GM12878 (cell line): ENCODE data around the gene OSM. TPM values are rescaled to one million over a fixed set of nuclear protein-coding genes. Genes with fewer than 3 reads are reported as not detected.
A peak's percentile ranks its signal among the peaks of the same experiment; 100 is the strongest.

Experiments used
- BHLHE40 ChIP-seq, 2 experiments: fragments of 450-650 bp in 1 of 2; IDR thresholded peaks; 2 replicates each; pipeline ENCODE4 v1.6.1; 2011 to 2017; ENCODE audit warnings: low read depth in 2 of 2, borderline replicate concordance in 1 of 2, improper control_type of control experiment in 1 of 2, low read length in 1 of 2, mild to moderate bottlenecking in 1 of 2
- CEBPZ ChIP-seq: fragments of 150-350 bp; IDR thresholded peaks from 2 replicates; pipeline ENCODE4 v1.6.1; 2016; ENCODE audit warnings: low read depth, low read length
- CREM ChIP-seq: IDR thresholded peaks from 2 replicates; pipeline ENCODE4 v1.6.1; 2014; ENCODE audit warnings: antibody characterized with exemption, low read depth
- EGR1 ChIP-seq, 2 experiments: IDR thresholded peaks; 1 replicate in 1 of 2; 2 replicates in 1 of 2; pipeline ENCODE4 v1.6.1; 2011 to 2012; ENCODE audit warnings: low read depth in 2 of 2, low read length in 2 of 2, borderline replicate concordance in 1 of 2, mild to moderate bottlenecking in 1 of 2, moderate library complexity in 1 of 2
- JUND ChIP-seq: IDR thresholded peaks from 2 replicates; pipeline ENCODE4 v1.6.1; 2012; ENCODE audit warnings: low read depth, mild to moderate bottlenecking, low read length, improper control_type of control experiment, moderate library complexity
- MEF2B ChIP-seq: fragments of 450-650 bp; IDR thresholded peaks from 2 replicates; pipeline ENCODE4 v1.6.1; 2018; ENCODE audit warnings: mild to moderate bottlenecking, moderate library complexity; ENCODE audit not compliant: partially characterized antibody, poor library complexity, severe bottlenecking
- NBN ChIP-seq: fragments of 450-650 bp; IDR thresholded peaks from 2 replicates; pipeline ENCODE4 v1.6.1; 2016
- NKRF ChIP-seq: fragments of 450-650 bp; conservative IDR thresholded peaks from 2 replicates; pipeline ENCODE4 v1.6.1; 2017; ENCODE audit warnings: mild to moderate bottlenecking, moderate library complexity
- NR2F1 ChIP-seq: fragments of 450-650 bp; conservative IDR thresholded peaks from 2 replicates; pipeline ENCODE4 v1.6.1; 2017; ENCODE audit warnings: mild to moderate bottlenecking
- PKNOX1 ChIP-seq: fragments of 450-650 bp; IDR thresholded peaks from 2 replicates; pipeline ENCODE4 v1.6.1; 2016; ENCODE audit warnings: mild to moderate bottlenecking
- PML ChIP-seq: IDR thresholded peaks from 2 replicates; pipeline ENCODE4 v1.6.1; 2012; ENCODE audit warnings: low read length, inconsistent platforms
- POLR2A ChIP-seq: IDR thresholded peaks from 2 replicates; pipeline ENCODE4 v1.6.1; 2011; ENCODE audit warnings: low read depth, mild to moderate bottlenecking, low read length
- POLR2AphosphoS5 ChIP-seq: IDR thresholded peaks from 2 replicates; pipeline ENCODE4 v1.6.1; 2011; ENCODE audit warnings: mild to moderate bottlenecking, low read length, inconsistent platforms
- RAD51 ChIP-seq: fragments of 450-650 bp; IDR thresholded peaks from 2 replicates; pipeline ENCODE4 v1.6.1; 2016; ENCODE audit warnings: moderate library complexity, mild to moderate bottlenecking, inconsistent platforms
- RBBP5 ChIP-seq: fragments of 200-600 bp; sonication (generic); conservative IDR thresholded peaks from 2 replicates; pipeline ENCODE4 v1.6.1; 2016
- RCOR1 ChIP-seq: conservative IDR thresholded peaks from 2 replicates; pipeline ENCODE4 v1.6.1; 2012; ENCODE audit warnings: low read depth, low read length, improper control_type of control experiment
- REST ChIP-seq: IDR thresholded peaks from 2 replicates; pipeline ENCODE4 v1.6.1; 2012; ENCODE audit warnings: mild to moderate bottlenecking, low read depth, low read length
- RUNX3 ChIP-seq: IDR thresholded peaks from 2 replicates; pipeline ENCODE4 v1.6.1; 2012; ENCODE audit warnings: low read length, inconsistent platforms
- TCF3 ChIP-seq: IDR thresholded peaks from 2 replicates; pipeline ENCODE4 v1.6.1; 2012; ENCODE audit warnings: low read depth, mild to moderate bottlenecking, low read length, borderline replicate concordance; ENCODE audit not compliant: insufficient read depth
- polyA plus RNA-seq, 11 experiments: library from polyadenylated mRNA; depleted of rRNA in 4 of 11; unstranded in 6 of 11; stranded (reverse) in 5 of 11; fragments of >200 nt; fragmentation: Nextera tagmentation in 4 of 11; fragmentation: Illumina TruSeq in 1 of 11; extraction: Ambion mirVana in 4 of 11; extraction: Trizol in 1 of 11; gene quantifications; 1 replicate in 1 of 11; 2 replicates in 10 of 11; pipeline versions ENCODE4 v1.2.1 to v1.2.3, GENCODE V29; 2011 to 2016; ENCODE audit warnings: inconsistent platforms in 2 of 11, missing spikeins in 2 of 11, low read depth in 1 of 11
- total RNA-seq, 4 experiments: library from RNA; depleted of rRNA in 3 of 4; stranded (reverse); fragments of >200 nt in 3 of 4; fragmentation: Illumina TruSeq in 1 of 4; extraction: Trizol in 1 of 4; gene quantifications; 2 replicates each; pipeline versions ENCODE4 v1.2.1 to v1.2.3, GENCODE V29; 2013 to 2021

OSM gene
- total and polyA plus RNA-seq, 10 of the 15 experiments (the other 5 are each of a cell fraction or from before 2014, with no cell fraction given): 0.06 to 1.4 (median 0.59) TPM

GRCh38 chr22:30265823-30266444 is 717 bp downstream of the OSM start (continued):
- peak; percentile 33 to 59; a peak in 2 of 4 replicates for TF ChIP-seq BHLHE40 (IDR thresholded peaks at IDR 0.05; ENCODE audit: borderline replicate concordance in 1 of 2, low read depth in 2 of 2, low read length in 1 of 2)
- 0 out of 2 replicates have a peak, but pooled peaks have one; percentile 41 for TF ChIP-seq NBN
- peak; percentile 32; the same call in 1 of the 2 replicates for TF ChIP-seq PKNOX1
- peak; percentile 15 for TF ChIP-seq RUNX3
- TF ChIP-seq NR2F1: 0 out of 2 replicates have a peak, but pooled peaks have one; percentile 19
- 0 out of 2 replicates have a peak, but pooled peaks have one; percentile 38 for TF ChIP-seq NKRF
- TF ChIP-seq EGR1 (IDR thresholded peaks at IDR 0.05; ENCODE audit: borderline replicate concordance in 1 of 2, low read depth in 2 of 2, low read length in 2 of 2): no peak
- no peak for TF ChIP-seq RBBP5
- TF ChIP-seq CEBPZ: no peak
- TF ChIP-seq RCOR1: no peak
- TF ChIP-seq POLR2AphosphoS5: peak; percentile 87
- peak; percentile 84 for TF ChIP-seq POLR2A
- TF ChIP-seq CREM: peak; percentile 83; the same call in 1 of the 2 replicates
- TF ChIP-seq RAD51: peak; percentile 62; the same call in 1 of the 2 replicates
- TF ChIP-seq PML: peak; percentile 33; the same call in 1 of the 2 replicates
- TF ChIP-seq JUND: peak; percentile 74
- TF ChIP-seq REST: no peak
- TF ChIP-seq TCF3: 0 out of 2 replicates have a peak, but pooled peaks have one; percentile 27
- TF ChIP-seq MEF2B: peak; percentile 22
- TF ChIP-seq, all 136 proteins: peak for 25
